SK-N-SH (cell line): Measurements from ENCODE around the gene OAS2. TPM values are rescaled to one million over a fixed set of nuclear protein-coding genes. Genes with fewer than 3 reads are reported as not detected.

ENCODE experiments used
- CTCF ChIA-PET: fragments of 300-600, 350-600 bp; formaldehyde crosslinking; extraction: SDS; loops from one replicate; lab custom pipeline; 2021; lab: Yijun Ruan, JAX
- POLR2A ChIA-PET: fragments of 350-600 bp; sonication (Branson Sonifier 250); formaldehyde crosslinking; extraction: SDS; loops from one replicate; lab custom pipeline; 2020; ENCODE audit warnings: antibody characterized with exemption, inconsistent platforms; lab: Yijun Ruan, JAX
- DNase-seq: peaks from one replicate; pipeline ENCODE4 v3.0.0; 2012
- H2AFZ ChIP-seq: fragments of 200-600 bp; sonication (generic); 2 replicates; pipeline ENCODE4 v1.8.1; 2016; ENCODE audit warnings: antibody characterized with exemption, mild to moderate bottlenecking, low read depth
- H3F3A ChIP-seq: fragments of 200-600 bp; sonication (generic); replicated peaks from 2 replicates; pipeline ENCODE3; 2016; ENCODE audit warnings: antibody characterized with exemption, mild to moderate bottlenecking; ENCODE audit not compliant: insufficient read depth
- H3K27ac ChIP-seq, 2 experiments: fragments of 200-500 bp in 1 of 2; fragments of 200-600 bp in 1 of 2; sonication (Bioruptor generic) in 1 of 2; sonication (generic), shearing (Covaris generic) in 1 of 2; 2 replicates each; pipeline versions ENCODE4 v1.5.1 to v1.6.1; 2014 to 2016; ENCODE audit warnings: low read depth in 2 of 2, inconsistent platforms in 1 of 2, low read length in 1 of 2, mild to moderate bottlenecking in 1 of 2, mixed read lengths in 1 of 2
- H3K27me3 ChIP-seq: fragments of 200-600 bp; sonication (generic), shearing (Covaris generic); 2 replicates; pipeline ENCODE4 v1.6.1; 2016; ENCODE audit warnings: mixed run types; ENCODE audit not compliant: insufficient read depth
- H3K36me3 ChIP-seq, 2 experiments: fragments of 200-500 bp in 1 of 2; fragments of 200-600 bp in 1 of 2; sonication (Bioruptor generic) in 1 of 2; sonication (generic) in 1 of 2; replicated peaks in 1 of 2; 2 replicates each; pipeline versions ENCODE3 to v1.5.1; 2014 to 2016; ENCODE audit warnings: low read length in 1 of 2, mild to moderate bottlenecking in 1 of 2; ENCODE audit not compliant: insufficient read depth in 2 of 2, control insufficient read depth in 1 of 2
- H3K4me1 ChIP-seq, 2 experiments: fragments of 200-500 bp in 1 of 2; fragments of 200-600 bp in 1 of 2; sonication (Bioruptor generic) in 1 of 2; sonication (generic), shearing (Covaris generic) in 1 of 2; 2 replicates each; pipeline versions ENCODE4 v1.5.1 to v1.6.1; 2014 to 2016; ENCODE audit warnings: low read depth in 1 of 2, low read length in 1 of 2, mixed run types in 1 of 2; ENCODE audit not compliant: insufficient read depth in 2 of 2, control insufficient read depth in 1 of 2
- H3K4me2 ChIP-seq: fragments of 200-600 bp; sonication (generic), shearing (Covaris generic); 2 replicates; pipeline ENCODE4 v1.6.1; 2017; ENCODE audit warnings: mixed run types
- H3K4me3 ChIP-seq, 2 experiments: fragments of 200-500 bp in 1 of 2; fragments of 200-600 bp in 1 of 2; sonication (Bioruptor generic) in 1 of 2; sonication (generic), shearing (Covaris generic) in 1 of 2; 2 replicates each; pipeline versions ENCODE4 v1.5.1 to v1.8.1; 2014 to 2016; ENCODE audit warnings: low read depth in 2 of 2, inconsistent platforms in 1 of 2, low read length in 1 of 2, mild to moderate bottlenecking in 1 of 2, mixed read lengths in 1 of 2, moderate library complexity in 1 of 2
- H3K79me2 ChIP-seq: fragments of 200-600 bp; sonication (generic); 2 replicates; pipeline ENCODE4 v1.8.1; 2017; ENCODE audit warnings: mild to moderate bottlenecking; ENCODE audit not compliant: insufficient read depth
- H3K9ac ChIP-seq: fragments of 200-600 bp; sonication (generic); 2 replicates; pipeline ENCODE4 v1.6.1; 2017; ENCODE audit warnings: mixed run types
- H3K9me2 ChIP-seq: fragments of 200-600 bp; sonication (generic); 2 replicates; pipeline ENCODE4 v1.6.1; 2017; ENCODE audit warnings: mixed run types
- H3K9me3 ChIP-seq: fragments of 200-600 bp; sonication (generic); 2 replicates; pipeline ENCODE4 v1.6.1; 2017; ENCODE audit warnings: mixed run types, mild to moderate bottlenecking, moderate library complexity
- H4K20me1 ChIP-seq: fragments of 200-600 bp; sonication (generic); 2 replicates; pipeline ENCODE4 v1.6.1; 2017; ENCODE audit warnings: mild to moderate bottlenecking, mixed run types; ENCODE audit not compliant: insufficient read depth
- CHD2 ChIP-seq: fragments of 150-350 bp; IDR thresholded peaks from 2 replicates; pipeline ENCODE4 v1.6.1; 2018; ENCODE audit warnings: low read length; ENCODE audit not compliant: partially characterized antibody
- ELF1 ChIP-seq: IDR thresholded peaks from 2 replicates; pipeline ENCODE4 v1.4.0; 2012
- FOXJ3 ChIP-seq: sonication (generic); formaldehyde crosslinking; IDR thresholded peaks from 2 replicates; pipeline ENCODE4 v1.5.1; 2020; ENCODE audit warnings: mild to moderate bottlenecking, missing genetic modification reagents
- FOXM1 ChIP-seq: IDR thresholded peaks from 2 replicates; pipeline ENCODE4 v1.4.0; 2012; ENCODE audit warnings: low read depth, mild to moderate bottlenecking
- JUND ChIP-seq: IDR thresholded peaks from 2 replicates; pipeline ENCODE4 v1.4.0; 2012
- MEF2A ChIP-seq: IDR thresholded peaks from 2 replicates; pipeline ENCODE4 v1.4.0; 2012; ENCODE audit warnings: low read depth, borderline replicate concordance
- MXI1 ChIP-seq: IDR thresholded peaks from 2 replicates; pipeline ENCODE4 v1.6.1; 2012; ENCODE audit warnings: mild to moderate bottlenecking, low read depth, low read length, improper control_type of control experiment
- NRF1 ChIP-seq: IDR thresholded peaks from 2 replicates; pipeline ENCODE4 v1.6.1; 2012; ENCODE audit warnings: low read depth, mild to moderate bottlenecking, low read length
- POLR2AphosphoS5 ChIP-seq: IDR thresholded peaks from 2 replicates; pipeline ENCODE4 v1.6.1; 2012; ENCODE audit warnings: low read depth, low read length
- RAD21 ChIP-seq: IDR thresholded peaks from 2 replicates; pipeline ENCODE4 v1.6.1; 2012; ENCODE audit warnings: mild to moderate bottlenecking, low read length
- RCOR1 ChIP-seq: fragments of 150-350 bp; IDR thresholded peaks from 2 replicates; pipeline ENCODE4 v1.6.1; 2017; ENCODE audit warnings: antibody characterized with exemption, low read length
- TAF1 ChIP-seq: IDR thresholded peaks from 2 replicates; pipeline ENCODE4 v1.6.1; 2012; ENCODE audit warnings: low read depth, mild to moderate bottlenecking, low read length, moderate library complexity, borderline replicate concordance
- TCF12 ChIP-seq: IDR thresholded peaks from 2 replicates; pipeline ENCODE4 v1.4.0; 2012
- TEAD4 ChIP-seq: IDR thresholded peaks from 2 replicates; pipeline ENCODE4 v1.4.0; 2012; ENCODE audit warnings: mild to moderate bottlenecking, borderline replicate concordance; ENCODE audit not compliant: insufficient read depth
- WGBS: methylation state at CpG from one replicate; pipeline ENCODE4 v1.1.6; 2017; ENCODE audit warnings: low lambda C conversion rate; 5-methylcytosine and 5-hydroxymethylcytosine counted together
- polyA plus RNA-seq, 3 experiments: library from polyadenylated mRNA; depleted of rRNA; stranded (reverse); fragments of >200 nt; gene quantifications; 2 replicates each; pipeline ENCODE4 v1.2.3, GENCODE V29; 2012
- TF ChIP-seq, protein P1 (sequence below): IDR thresholded peaks from 2 replicates; pipeline ENCODE4 v1.6.1; 2012; ENCODE audit warnings: mild to moderate bottlenecking, low read depth, low read length, moderate library complexity
- TF ChIP-seq, protein P2 (sequence below): IDR thresholded peaks from 2 replicates; pipeline ENCODE4 v1.4.0; 2012; ENCODE audit warnings: low read depth, borderline replicate concordance
- TF ChIP-seq, protein P3 (sequence below): fragments of 150-350 bp; IDR thresholded peaks from 2 replicates; pipeline ENCODE4 v1.6.1; 2017; ENCODE audit warnings: antibody characterized with exemption, low read length, low read depth, borderline replicate concordance
- TF ChIP-seq, protein P4 (sequence below): fragments of 150-350 bp; IDR thresholded peaks from 2 replicates; pipeline ENCODE4 v1.6.1; 2016; ENCODE audit warnings: mild to moderate bottlenecking, low read depth, low read length

OAS2 gene
- polyA plus RNA-seq, 1 of the 3 experiments (the other 2 are of a cell fraction) = not detected

DNA sequence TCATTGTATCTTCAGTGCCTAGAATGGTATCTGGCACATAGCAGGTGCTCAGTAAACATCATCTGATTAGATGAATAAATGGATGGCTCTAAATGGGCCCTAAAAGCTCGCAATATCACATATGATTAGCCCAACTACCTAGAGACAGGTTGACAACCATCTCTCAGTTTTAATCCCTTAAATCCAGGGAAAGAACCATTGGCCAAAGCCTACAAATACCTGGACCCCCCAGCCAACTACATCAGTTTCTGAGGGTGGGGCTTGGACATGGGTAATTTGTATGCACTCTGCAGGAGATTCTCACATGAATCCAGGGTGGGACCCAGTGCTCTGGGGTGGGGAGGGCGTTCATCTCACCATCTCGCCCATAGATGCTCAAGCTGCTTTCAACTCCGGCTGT, 73.4 kb downstream of the OAS2 start (continued):
- TF ChIP-seq, protein P1, sequence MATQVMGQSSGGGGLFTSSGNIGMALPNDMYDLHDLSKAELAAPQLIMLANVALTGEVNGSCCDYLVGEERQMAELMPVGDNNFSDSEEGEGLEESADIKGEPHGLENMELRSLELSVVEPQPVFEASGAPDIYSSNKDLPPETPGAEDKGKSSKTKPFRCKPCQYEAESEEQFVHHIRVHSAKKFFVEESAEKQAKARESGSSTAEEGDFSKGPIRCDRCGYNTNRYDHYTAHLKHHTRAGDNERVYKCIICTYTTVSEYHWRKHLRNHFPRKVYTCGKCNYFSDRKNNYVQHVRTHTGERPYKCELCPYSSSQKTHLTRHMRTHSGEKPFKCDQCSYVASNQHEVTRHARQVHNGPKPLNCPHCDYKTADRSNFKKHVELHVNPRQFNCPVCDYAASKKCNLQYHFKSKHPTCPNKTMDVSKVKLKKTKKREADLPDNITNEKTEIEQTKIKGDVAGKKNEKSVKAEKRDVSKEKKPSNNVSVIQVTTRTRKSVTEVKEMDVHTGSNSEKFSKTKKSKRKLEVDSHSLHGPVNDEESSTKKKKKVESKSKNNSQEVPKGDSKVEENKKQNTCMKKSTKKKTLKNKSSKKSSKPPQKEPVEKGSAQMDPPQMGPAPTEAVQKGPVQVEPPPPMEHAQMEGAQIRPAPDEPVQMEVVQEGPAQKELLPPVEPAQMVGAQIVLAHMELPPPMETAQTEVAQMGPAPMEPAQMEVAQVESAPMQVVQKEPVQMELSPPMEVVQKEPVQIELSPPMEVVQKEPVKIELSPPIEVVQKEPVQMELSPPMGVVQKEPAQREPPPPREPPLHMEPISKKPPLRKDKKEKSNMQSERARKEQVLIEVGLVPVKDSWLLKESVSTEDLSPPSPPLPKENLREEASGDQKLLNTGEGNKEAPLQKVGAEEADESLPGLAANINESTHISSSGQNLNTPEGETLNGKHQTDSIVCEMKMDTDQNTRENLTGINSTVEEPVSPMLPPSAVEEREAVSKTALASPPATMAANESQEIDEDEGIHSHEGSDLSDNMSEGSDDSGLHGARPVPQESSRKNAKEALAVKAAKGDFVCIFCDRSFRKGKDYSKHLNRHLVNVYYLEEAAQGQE = no peak
- TF ChIP-seq JUND (no peak), POLR2AphosphoS5 (no peak)

DNA sequence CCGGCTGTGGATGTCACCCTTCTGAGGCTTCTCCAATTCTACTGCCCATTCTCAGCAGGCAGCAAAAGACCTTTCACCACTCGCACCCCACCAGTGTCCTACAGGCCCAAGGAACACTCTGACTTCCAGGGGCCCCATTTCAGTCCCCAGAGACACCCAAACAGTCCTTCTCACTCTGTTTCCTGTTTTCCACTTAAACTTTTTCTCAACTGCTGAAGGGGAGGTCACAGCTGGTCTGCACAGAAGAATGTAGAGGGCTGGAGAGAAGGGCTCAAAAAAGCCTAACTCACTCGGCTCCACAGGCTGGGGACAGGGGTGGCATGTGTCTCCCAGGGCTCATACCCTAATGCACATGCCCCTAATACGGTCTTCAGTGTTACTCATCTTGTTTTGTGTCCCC, 74.0 kb downstream of the OAS2 start:
- DNase-seq = no peak
- no peak overlapping the region for H3K4me3 ChIP-seq
- H3K9me2 ChIP-seq = no peaks in the 10 kb centered on the region
- no peaks in the 10 kb centered on the region for H3K36me3 ChIP-seq
- H3K79me2 ChIP-seq = no peaks in the 10 kb centered on the region
- peaks cover 21% of the 10 kb centered on the region; the same call in 1 of the 2 replicates for H3K27me3 ChIP-seq
- H3K27ac ChIP-seq = no peak overlapping the region
- no peaks in the 10 kb centered on the region for H3K9me3 ChIP-seq
- no peak overlapping the region for H2AFZ ChIP-seq
- H3K4me1 ChIP-seq = no peaks in the 10 kb centered on the region; a peak in 1 of 4 replicates
- no peak overlapping the region for H3K4me2 ChIP-seq
- H3F3A ChIP-seq = no peaks in the 10 kb centered on the region
- WGBS = 30% methylated on average over 4 of the region's 4 CpGs
- H3K9ac ChIP-seq = no peak overlapping the region
- TF ChIP-seq TAF1 (no peak), POLR2AphosphoS5 (no peak), RCOR1 (no peak), FOXJ3 (no peak), MXI1 (no peak), CHD2 (no peak), TEAD4 (no peak), FOXM1 (no peak), TCF12 (no peak), NRF1 (no peak), MEF2A (no peak), ELF1 (no peak), RAD21 (no peak)
- TF ChIP-seq, protein P2, sequence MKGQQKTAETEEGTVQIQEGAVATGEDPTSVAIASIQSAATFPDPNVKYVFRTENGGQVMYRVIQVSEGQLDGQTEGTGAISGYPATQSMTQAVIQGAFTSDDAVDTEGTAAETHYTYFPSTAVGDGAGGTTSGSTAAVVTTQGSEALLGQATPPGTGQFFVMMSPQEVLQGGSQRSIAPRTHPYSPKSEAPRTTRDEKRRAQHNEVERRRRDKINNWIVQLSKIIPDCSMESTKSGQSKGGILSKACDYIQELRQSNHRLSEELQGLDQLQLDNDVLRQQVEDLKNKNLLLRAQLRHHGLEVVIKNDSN = no peak
- TF ChIP-seq, protein P3, sequence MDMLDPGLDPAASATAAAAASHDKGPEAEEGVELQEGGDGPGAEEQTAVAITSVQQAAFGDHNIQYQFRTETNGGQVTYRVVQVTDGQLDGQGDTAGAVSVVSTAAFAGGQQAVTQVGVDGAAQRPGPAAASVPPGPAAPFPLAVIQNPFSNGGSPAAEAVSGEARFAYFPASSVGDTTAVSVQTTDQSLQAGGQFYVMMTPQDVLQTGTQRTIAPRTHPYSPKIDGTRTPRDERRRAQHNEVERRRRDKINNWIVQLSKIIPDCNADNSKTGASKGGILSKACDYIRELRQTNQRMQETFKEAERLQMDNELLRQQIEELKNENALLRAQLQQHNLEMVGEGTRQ = no peak
- TF ChIP-seq, protein P4, sequence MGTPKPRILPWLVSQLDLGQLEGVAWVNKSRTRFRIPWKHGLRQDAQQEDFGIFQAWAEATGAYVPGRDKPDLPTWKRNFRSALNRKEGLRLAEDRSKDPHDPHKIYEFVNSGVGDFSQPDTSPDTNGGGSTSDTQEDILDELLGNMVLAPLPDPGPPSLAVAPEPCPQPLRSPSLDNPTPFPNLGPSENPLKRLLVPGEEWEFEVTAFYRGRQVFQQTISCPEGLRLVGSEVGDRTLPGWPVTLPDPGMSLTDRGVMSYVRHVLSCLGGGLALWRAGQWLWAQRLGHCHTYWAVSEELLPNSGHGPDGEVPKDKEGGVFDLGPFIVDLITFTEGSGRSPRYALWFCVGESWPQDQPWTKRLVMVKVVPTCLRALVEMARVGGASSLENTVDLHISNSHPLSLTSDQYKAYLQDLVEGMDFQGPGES = no peak
- no peaks in the 10 kb centered on the region for H4K20me1 ChIP-seq
- CTCF ChIA-PET = interaction anchor here (1.7 to 4.8 kb wide), 3 partner anchors 14 to 122 kb away, joined by 5 to 113 read pairs (median 50); no protein-coding TSS in a partner anchor
- POLR2A ChIA-PET = no interaction called here
